Measurements from ENCODE around the gene TRMT5. TPM values are rescaled to one million over a fixed set of nuclear protein-coding genes. Genes with fewer than 3 reads are reported as not detected.

Gene TRMT5
- total RNA-seq, 1 experiment from 2014 or later: 24.9 TPM

GRCh38 chr14:61025251-61026223 is 44.7 kb upstream of the TRMT5 start:
- Mint-ChIP-seq H3K4me1 (peaks cover 0 to 6% of the 10 kb centered on the region in 2 experiments; a peak in 1 of 4 replicates), H3K27ac (no peak overlapping the region), H3K36me3 (ENCODE audit: insufficient read depth in 1 of 3, low read depth in 3 of 3) (no peaks in the 10 kb centered on the region), H3K9me3 (no peaks in the 10 kb centered on the region), H3K4me3 (no peak overlapping the region), H3K27me3 (ENCODE audit: low read depth) (no peaks in the 10 kb centered on the region)
- no peaks in the 10 kb centered on the region for H3K9me3 ChIP-seq (ENCODE audit: control insufficient read depth, low read depth, low read length)
- DNase-seq: peak; percentile 44
- no peak overlapping the region for H3K4ac ChIP-seq (ENCODE audit: low read depth, low read length)
- no peak overlapping the region for H4K91ac ChIP-seq (ENCODE audit: insufficient read length, low read depth, low read length)
- no peak overlapping the region for H3K23ac ChIP-seq (ENCODE audit: insufficient read length, low read depth, low read length)
- H3K23me2 ChIP-seq (ENCODE audit: insufficient read length, low read depth, low read length, poor library complexity, severe bottlenecking): no peaks in the 10 kb centered on the region
- no peaks in the 10 kb centered on the region for H3K79me1 ChIP-seq (ENCODE audit: insufficient read depth, low read depth, low read length, poor library complexity, severe bottlenecking)
- no peak overlapping the region for H3K27ac ChIP-seq (ENCODE audit: insufficient read length, low read depth, low read length)
- no peaks in the 10 kb centered on the region for H3K27me3 ChIP-seq (ENCODE audit: insufficient read depth, low read length)
- no peak overlapping the region for H3K18ac ChIP-seq (ENCODE audit: insufficient read length, low read depth, low read length)
- no peak overlapping the region for H2BK12ac ChIP-seq (ENCODE audit: insufficient read length, low read depth, low read length)
- no CpG with 5 or more reads among the region's 7 CpGs for WGBS (ENCODE audit: extremely low coverage, insufficient read length, low lambda C conversion rate)
- H3K14ac ChIP-seq (ENCODE audit: insufficient read depth, low read length): no peak overlapping the region
- H2BK15ac ChIP-seq (ENCODE audit: low read depth, low read length): no peak overlapping the region
- no peaks in the 10 kb centered on the region for H4K20me1 ChIP-seq (ENCODE audit: control insufficient read depth, insufficient read depth, insufficient read length)
- H2AFZ ChIP-seq (ENCODE audit: low read length): no peak overlapping the region
- H3K4me1 ChIP-seq (ENCODE audit: insufficient read depth, low read length): no peaks in the 10 kb centered on the region
- H2AK5ac ChIP-seq (ENCODE audit: insufficient read length, low read length): no peak overlapping the region
- no peak overlapping the region for H4K5ac ChIP-seq (ENCODE audit: insufficient read length, low read depth, low read length)
- peak; percentile 95 for TF ChIP-seq CTCF (conservative IDR thresholded peaks at IDR 0.05)
- H3K9ac ChIP-seq (ENCODE audit: extremely low read depth, insufficient read length, low read length): no peak overlapping the region
- no peak overlapping the region for H3T11ph ChIP-seq (ENCODE audit: low read length)
- H4K8ac ChIP-seq (replicated peaks; ENCODE audit: insufficient read length, low read depth, low read length): no peak overlapping the region
- H2BK5ac ChIP-seq (ENCODE audit: insufficient read length, low read length): no peak overlapping the region
- no peak overlapping the region for H2BK120ac ChIP-seq (ENCODE audit: low read depth, low read length, poor library complexity, severe bottlenecking)
- H2BK20ac ChIP-seq (ENCODE audit: low read depth, low read length, poor library complexity, severe bottlenecking): no peak overlapping the region
- no peak overlapping the region for H3K4me2 ChIP-seq (ENCODE audit: insufficient read depth, insufficient read length, low read length)
- no peak overlapping the region for H3K56ac ChIP-seq (ENCODE audit: insufficient read length, low read depth, low read length)
- H3K79me2 ChIP-seq (ENCODE audit: insufficient read depth, low read length): no peaks in the 10 kb centered on the region
